ENCODE results near the gene CACNA2D3. TPM values are rescaled to one million over a fixed set of nuclear protein-coding genes. Genes with fewer than 3 reads are reported as not detected.

Gene CACNA2D3
- polyA plus RNA-seq, 1 donor (not counting 4 experiments of a cell fraction or from before 2014, with no cell fraction given): 0.08 TPM

DNA sequence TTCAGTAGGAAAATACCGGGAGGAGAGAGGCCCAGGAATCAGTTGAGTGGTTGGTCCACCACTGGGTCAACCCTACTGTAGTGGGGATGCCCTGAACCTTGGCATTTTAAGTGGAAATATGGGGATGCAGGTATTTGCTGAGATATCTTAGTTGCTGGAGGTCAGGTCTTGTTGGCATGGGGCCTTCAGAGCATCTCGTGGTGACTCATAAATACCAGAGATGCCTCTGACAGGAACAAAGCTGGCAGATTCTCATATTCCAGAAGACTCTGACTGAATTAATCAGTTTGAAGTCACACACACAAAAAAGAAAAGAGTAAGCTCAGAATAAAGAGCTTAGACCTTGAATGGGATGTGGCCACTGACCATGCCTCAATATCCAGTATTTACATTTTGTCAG lies 91.6 kb downstream of the CACNA2D3 start:
- no peak overlapping the region for H3K27ac ChIP-seq (ENCODE audit: control insufficient read depth, insufficient read depth, low read length)
- no peaks in the 10 kb centered on the region for H3K4me1 ChIP-seq (ENCODE audit: control insufficient read depth, extremely low read depth, insufficient read depth, low read length)
- H3K4me3 ChIP-seq (ENCODE audit: control insufficient read depth in 2 of 3, extremely low read depth in 1 of 3, insufficient read depth in 2 of 3, low read depth in 1 of 3, low read length in 3 of 3): no peak overlapping the region
- H3K4me2 ChIP-seq (ENCODE audit: control insufficient read depth, extremely low read depth, insufficient read depth, low read depth, low read length): no peak overlapping the region
- H2AFZ ChIP-seq (ENCODE audit: control insufficient read depth, low read length): no peak overlapping the region
- no peak for DNase-seq (ENCODE audit: low read depth, low spot score)
- H3K9ac ChIP-seq (ENCODE audit: control insufficient read depth, extremely low read depth, insufficient read depth, low read length): no peak overlapping the region
- no peaks in the 10 kb centered on the region for H4K20me1 ChIP-seq (ENCODE audit: control insufficient read depth, extremely low read depth, insufficient read depth, low read length)
- FAIRE-seq: no peak
- no peaks in the 10 kb centered on the region for H3K27me3 ChIP-seq (ENCODE audit: control insufficient read depth, extremely low read depth, insufficient read depth, low read length)
- no peaks in the 10 kb centered on the region for H3K9me3 ChIP-seq (ENCODE audit: control insufficient read depth, low read depth, low read length)
- H3K79me2 ChIP-seq (ENCODE audit: control insufficient read depth, insufficient read depth, low read length): no peaks in the 10 kb centered on the region
- dilution Hi-C loops (cut with MboI; ENCODE audit: extremely low pct_ligation_motif_present, low sequenced_read_pairs): no loop called here
- H3K36me3 ChIP-seq (ENCODE audit: control insufficient read depth in 2 of 2, extremely low read depth in 1 of 2, insufficient read depth in 2 of 2, low read length in 2 of 2): no peaks in the 10 kb centered on the region
- H3K9me1 ChIP-seq (ENCODE audit: control insufficient read depth, extremely low read depth, insufficient read depth, low read length): no peaks in the 10 kb centered on the region
- no peak for TF ChIP-seq EZH2 (IDR thresholded peaks at IDR 0.05; ENCODE audit: low read length)
- TF ChIP-seq CTCF (optimal IDR thresholded peaks at IDR 0.05 in 1 of 3, IDR thresholded peaks at IDR 0.05 in 1 of 3, conservative IDR thresholded peaks at IDR 0.05 in 1 of 3; ENCODE audit: extremely low read depth in 1 of 3, insufficient read depth in 2 of 3, low read length in 3 of 3): no peak

GRCh38 chr3:54214845-54215244 lies 92.5 kb downstream of the CACNA2D3 start:
- H4K20me1 ChIP-seq (ENCODE audit: control insufficient read depth, extremely low read depth, insufficient read depth, low read length): no peaks in the 10 kb centered on the region
- no peak overlapping the region for H3K27ac ChIP-seq (ENCODE audit: control insufficient read depth, insufficient read depth, low read length)
- no peak overlapping the region for H3K4me3 ChIP-seq (ENCODE audit: control insufficient read depth in 2 of 3, extremely low read depth in 1 of 3, insufficient read depth in 2 of 3, low read depth in 1 of 3, low read length in 3 of 3)
- TF ChIP-seq CTCF (optimal IDR thresholded peaks at IDR 0.05 in 1 of 3, IDR thresholded peaks at IDR 0.05 in 1 of 3, conservative IDR thresholded peaks at IDR 0.05 in 1 of 3; ENCODE audit: extremely low read depth in 1 of 3, insufficient read depth in 2 of 3, low read length in 3 of 3) (no peak), EZH2 (IDR thresholded peaks at IDR 0.05; ENCODE audit: low read length) (no peak)
- no peaks in the 10 kb centered on the region for H3K36me3 ChIP-seq (ENCODE audit: control insufficient read depth in 2 of 2, extremely low read depth in 1 of 2, insufficient read depth in 2 of 2, low read length in 2 of 2)
- H3K9me3 ChIP-seq (ENCODE audit: control insufficient read depth, low read depth, low read length): no peaks in the 10 kb centered on the region
- FAIRE-seq (no peak), DNase-seq (ENCODE audit: low read depth, low spot score) (no peak)
- no peaks in the 10 kb centered on the region for H3K27me3 ChIP-seq (ENCODE audit: control insufficient read depth, extremely low read depth, insufficient read depth, low read length)
- H3K9me1 ChIP-seq (ENCODE audit: control insufficient read depth, extremely low read depth, insufficient read depth, low read length): no peaks in the 10 kb centered on the region
- H3K79me2 ChIP-seq (ENCODE audit: control insufficient read depth, insufficient read depth, low read length): no peaks in the 10 kb centered on the region
- no peak overlapping the region for H2AFZ ChIP-seq (ENCODE audit: control insufficient read depth, low read length)
- dilution Hi-C loops (cut with MboI; ENCODE audit: extremely low pct_ligation_motif_present, low sequenced_read_pairs): no loop called here
- no peak overlapping the region for H3K9ac ChIP-seq (ENCODE audit: control insufficient read depth, extremely low read depth, insufficient read depth, low read length)
- H3K4me1 ChIP-seq (ENCODE audit: control insufficient read depth, extremely low read depth, insufficient read depth, low read length): no peaks in the 10 kb centered on the region
- H3K4me2 ChIP-seq (ENCODE audit: control insufficient read depth, extremely low read depth, insufficient read depth, low read depth, low read length): no peak overlapping the region
